Astrocyte of the cerebellum (primary cell): ENCODE results near the gene WFS1.
A peak's percentile ranks its signal among the peaks of the same experiment; 100 is the strongest.

Experiments
- DNase-seq: peaks from one replicate; pipeline ENCODE4 v3.0.0-alpha.2; 2011; ENCODE audit warnings: low read depth
- H3K4me3 ChIP-seq: 2 replicates; pipeline ENCODE4 v1.5.1; 2011; ENCODE audit warnings: mild to moderate bottlenecking, low read depth, low read length, moderate library complexity
- CTCF ChIP-seq: IDR thresholded peaks from 2 replicates; pipeline ENCODE4 v1.5.1; 2012; ENCODE audit warnings: low read length, low read depth, moderate library complexity, mild to moderate bottlenecking; ENCODE audit errors: missing control alignments
- in situ Hi-C: cut with HindIII; loops from 2 replicates; pipeline ENCODE4 v1.10.0; 2017; ENCODE audit warnings: low sequenced_read_pairs

Gene WFS1

GRCh38 chr4:6268650-6269615 lies 717 bp upstream of the WFS1 start:
- in situ Hi-C loops: loop anchor here (5.0 kb wide), 1 partner anchor 38 kb away; no protein-coding TSS in a partner anchor
- TF ChIP-seq CTCF: no peak
- DNase-seq: no peak
- peak overlapping the region; percentile 90 for H3K4me3 ChIP-seq

GRCh38 chr4:6270636-6271121 lies 1.0 kb downstream of the WFS1 start:
- H3K4me3 ChIP-seq: peak overlapping the region; percentile 90
- TF ChIP-seq CTCF: no peak
- in situ Hi-C loops: no loop called here
- DNase-seq: no peak

- TF ChIP-seq CTCF: no peak
- in situ Hi-C loops: no loop called here
- DNase-seq: no peak
These were observed 1.6 kb downstream of the WFS1 start for GRCh38 chr4:6271206-6271605.

GRCh38 chr4:6271701-6272465 lies 2.2 kb downstream of the WFS1 start:
- no peak for TF ChIP-seq CTCF
- no peak for DNase-seq
- in situ Hi-C loops: no loop called here
- no peak overlapping the region for H3K4me3 ChIP-seq

More at GRCh38 chr4:6271206-6271605, 1.6 kb downstream of the WFS1 start:
- peak overlapping the region; percentile 90 for H3K4me3 ChIP-seq

- DNase-seq: peak; percentile 75
- H3K4me3 ChIP-seq: no peak overlapping the region
- no peak for TF ChIP-seq CTCF
- in situ Hi-C loops: no loop called here
These were observed 3.4 kb downstream of the WFS1 start for GRCh38 chr4:6272863-6273660.

- no peak overlapping the region for H3K4me3 ChIP-seq
- no peak for DNase-seq
- TF ChIP-seq CTCF: no peak
- in situ Hi-C loops: no loop called here
These were observed 4.0 kb downstream of the WFS1 start for GRCh38 chr4:6273661-6273990.
